Adipose tissue (tissue), 3 donors: Measurements from ENCODE around the gene C1orf174. TPM values are rescaled to one million over a fixed set of nuclear protein-coding genes. Genes with fewer than 3 reads are reported as not detected.

ENCODE experiments used
- H3K27ac ChIP-seq: one replicate; pipeline ENCODE4 v1.5.1; 2013; ENCODE audit warnings: low read depth, low read length
- WGBS, 3 donors: extraction: QIAGEN DNeasy Blood & Tissue Kit; methylation state at CpG; one replicate each; pipeline ENCODE4 v1.1.7; 2013; 5-methylcytosine and 5-hydroxymethylcytosine counted together
- polyA plus RNA-seq, 3 donors: library from polyadenylated mRNA; stranded (reverse); fragments of 200-250 nt; gene quantifications; one replicate each; pipeline ENCODE4 v1.2.3, GENCODE V29; 2013
- donor health status: healthy with polysubstance abuse.
- donor health status: Bipolar disorder and iron deficiency.
- donor health status: healthy.

The C1orf174 gene
- polyA plus RNA-seq, 3 donors = 10.0 to 20.7 (median 10.9) TPM

DNA sequence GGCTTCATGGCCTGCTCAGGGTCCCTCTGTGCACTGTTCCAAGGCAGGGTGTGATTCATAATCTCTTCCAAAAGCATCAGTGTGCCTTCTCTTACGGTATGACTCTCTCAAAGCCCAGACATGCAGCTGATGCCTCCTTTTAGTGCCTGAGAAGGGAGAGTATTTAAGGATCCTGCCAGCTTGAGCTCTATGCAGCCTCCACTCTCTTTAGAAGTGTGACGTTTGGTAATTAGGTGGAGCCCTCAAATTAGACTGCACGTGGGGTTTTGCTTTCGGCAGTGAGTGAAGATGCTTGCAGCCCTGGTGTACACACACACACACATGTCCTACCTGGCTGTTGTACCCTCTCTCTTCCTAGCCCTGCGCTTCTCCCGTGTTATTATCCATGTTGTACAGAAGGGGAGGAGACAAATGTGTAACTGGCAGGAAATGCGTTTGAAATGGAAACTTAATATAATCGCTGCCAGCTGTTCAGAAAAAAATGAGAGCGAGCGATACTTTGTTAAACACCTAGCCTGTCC is 2.6 kb upstream of the C1orf174 start:
- WGBS, 3 donors = 67 to 84% (median 70%) methylated on average over 10 of the region's 10 CpGs
- H3K27ac ChIP-seq = no peak overlapping the region

DNA sequence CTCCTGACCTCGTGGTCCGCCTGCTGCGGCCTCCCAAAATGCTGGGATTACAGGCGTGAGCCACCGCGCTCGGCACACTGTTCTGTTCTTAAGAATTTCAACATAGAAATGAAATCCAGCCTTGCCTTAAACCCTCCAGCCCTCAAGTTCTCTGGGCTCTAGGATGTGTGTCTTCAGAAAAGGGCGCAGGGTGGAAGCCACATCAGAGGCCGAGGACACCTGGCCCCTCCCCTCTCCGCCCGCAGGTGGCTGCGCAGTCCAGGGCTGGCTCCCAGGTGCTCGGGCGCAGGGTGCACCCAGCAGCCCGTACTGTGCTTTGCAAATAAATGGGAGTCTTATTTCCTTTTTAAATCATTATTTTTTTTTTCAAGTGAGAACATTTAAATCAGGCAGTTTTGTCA is 2.0 kb upstream of the C1orf174 start:
- H3K27ac ChIP-seq = no peak overlapping the region
- 91 to 95% (median 94%) methylated on average over 15 of the region's 15 CpGs for WGBS, 3 donors

DNA sequence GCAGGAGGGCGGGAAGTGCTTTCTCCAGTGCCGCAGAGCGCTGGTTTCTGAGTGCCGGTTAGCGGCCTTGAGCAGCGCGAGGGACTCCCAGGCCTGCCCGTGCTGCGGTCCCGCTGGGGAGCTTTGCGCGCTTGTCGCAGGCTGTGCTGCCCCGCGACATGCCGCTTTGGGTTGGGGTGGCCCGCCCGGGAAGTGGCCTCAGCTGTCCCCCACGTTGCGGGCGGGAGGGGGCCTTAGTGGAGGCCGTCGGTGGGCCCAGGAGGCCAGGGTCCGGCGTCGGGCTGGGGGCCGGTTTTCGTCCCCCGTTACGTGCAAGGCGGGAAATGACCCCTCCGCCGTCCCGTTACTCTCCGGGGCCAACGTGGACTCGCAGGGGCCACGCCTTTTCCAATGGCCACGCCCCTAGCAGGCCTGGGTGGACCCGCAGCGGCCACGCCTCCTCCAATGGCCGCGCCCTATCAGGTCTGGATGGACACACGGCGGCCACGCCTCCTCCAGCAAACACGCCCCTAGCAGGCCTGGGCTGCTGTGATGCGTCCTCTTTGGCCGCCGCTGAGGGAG is 977 bp upstream of the C1orf174 start:
- WGBS, 3 donors = 1% methylated on average over 51 of the region's 51 CpGs
- peak overlapping the region; percentile 84 for H3K27ac ChIP-seq

DNA sequence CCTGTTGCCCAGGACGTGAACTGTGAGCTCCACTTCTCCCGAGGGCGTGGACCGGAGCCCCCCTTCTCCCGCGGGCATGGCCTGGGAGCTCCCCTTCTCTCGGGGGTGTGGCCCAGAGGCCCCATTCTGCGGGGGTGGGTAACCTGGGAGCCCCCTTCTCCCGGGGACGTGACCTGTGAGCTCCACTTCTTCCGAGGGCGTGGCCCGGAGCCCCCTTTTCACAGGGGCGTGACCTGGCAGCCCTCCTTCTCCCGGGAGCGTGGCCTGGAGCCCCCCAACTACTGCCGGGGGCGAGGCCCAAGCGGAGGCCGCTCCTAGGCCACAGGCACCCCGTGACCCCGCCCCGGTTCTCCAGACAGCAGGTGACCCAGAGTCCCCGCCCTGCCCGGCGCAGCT is 320 bp downstream of the C1orf174 start:
- H3K27ac ChIP-seq = no peak overlapping the region

DNA sequence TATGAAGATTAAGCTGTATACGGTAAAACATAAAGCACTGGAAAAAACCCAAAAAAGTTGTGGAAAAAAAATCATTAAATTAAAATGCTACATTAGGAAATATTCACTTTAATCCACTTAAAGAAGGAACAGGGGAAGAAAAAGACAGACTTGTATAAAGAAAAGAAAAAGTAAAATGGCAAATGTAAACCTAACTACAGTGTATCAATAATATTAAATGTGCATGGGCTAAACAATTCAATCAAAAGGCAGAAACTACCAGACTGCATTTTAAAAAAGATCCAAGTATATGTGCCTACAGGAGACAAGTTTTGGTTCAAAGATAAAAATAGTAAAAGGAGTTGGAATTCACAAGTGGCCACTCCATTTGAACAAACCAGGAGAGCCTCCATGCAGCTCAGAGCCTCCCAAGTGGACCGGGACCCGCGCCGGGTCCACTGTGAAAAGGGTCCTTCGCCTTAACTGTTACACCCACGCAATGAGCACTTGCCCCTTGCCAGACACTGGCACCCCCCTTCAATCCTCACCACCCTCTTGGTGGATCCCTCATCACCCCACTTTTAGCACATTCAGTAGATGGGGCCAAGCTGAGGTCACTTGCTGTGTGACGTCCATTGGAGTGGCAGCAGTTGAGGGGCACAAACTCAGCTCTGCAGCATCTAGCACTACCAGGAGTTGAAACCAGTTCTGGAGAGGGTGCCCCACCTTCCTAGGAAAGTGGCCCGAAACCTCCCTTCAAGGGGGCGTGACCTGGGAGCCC is 898 bp downstream of the C1orf174 start:
- WGBS, 3 donors = 26 to 44% (median 42%) methylated on average over 10 of the region's 10 CpGs

More for the DNA sequence above, 320 bp downstream of the C1orf174 start:
- WGBS, 3 donors = 0 to 1% (median 1%) methylated on average over 23 to 26 of the region's 26 CpGs

DNA sequence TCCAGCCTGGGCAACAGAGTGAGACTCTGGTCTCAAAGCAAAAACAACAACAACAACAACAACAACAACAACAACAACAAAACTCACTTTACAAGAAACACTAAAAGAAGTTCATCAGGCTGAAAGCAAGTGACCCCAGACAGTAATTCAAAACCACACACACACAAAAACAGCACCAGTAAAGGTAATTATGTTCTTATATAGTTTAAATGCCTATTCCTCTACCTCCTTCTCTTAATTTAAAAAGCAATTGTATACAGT is 1.7 kb downstream of the C1orf174 start:
- no peak overlapping the region for H3K27ac ChIP-seq

More for the DNA sequence above, 898 bp downstream of the C1orf174 start:
- no peak overlapping the region for H3K27ac ChIP-seq

DNA sequence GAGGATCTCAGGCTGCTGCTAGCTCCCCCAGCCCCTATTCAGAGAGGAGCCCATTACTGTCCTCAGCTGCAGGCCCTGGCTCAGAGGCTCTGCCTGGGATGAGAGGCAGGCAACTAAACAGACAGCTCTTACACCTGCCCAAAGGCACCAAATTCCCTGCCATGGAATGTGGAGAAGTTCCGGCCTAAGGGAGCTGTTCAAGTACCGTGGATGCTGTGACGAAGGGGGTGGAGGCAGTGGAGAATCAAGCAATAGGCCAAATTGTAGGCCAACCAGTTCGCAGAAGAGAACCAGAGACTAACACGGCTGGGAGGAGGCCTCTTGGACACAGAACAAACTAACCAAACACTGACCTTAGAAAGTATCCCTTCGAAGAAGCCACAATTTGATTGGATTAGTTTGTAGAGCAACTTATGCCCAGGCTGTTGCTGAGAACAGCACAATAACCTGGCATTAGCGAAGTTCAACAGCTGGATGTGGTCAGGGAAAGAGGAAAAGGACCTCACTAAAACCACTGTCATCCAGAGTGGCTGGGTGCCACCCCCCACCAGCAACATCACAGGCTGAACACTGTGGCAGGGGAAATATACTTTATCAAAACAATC is 3.6 kb downstream of the C1orf174 start:
- WGBS, 3 donors = 91 to 94% (median 92%) methylated on average over 7 of the region's 7 CpGs
- no peak overlapping the region for H3K27ac ChIP-seq

DNA sequence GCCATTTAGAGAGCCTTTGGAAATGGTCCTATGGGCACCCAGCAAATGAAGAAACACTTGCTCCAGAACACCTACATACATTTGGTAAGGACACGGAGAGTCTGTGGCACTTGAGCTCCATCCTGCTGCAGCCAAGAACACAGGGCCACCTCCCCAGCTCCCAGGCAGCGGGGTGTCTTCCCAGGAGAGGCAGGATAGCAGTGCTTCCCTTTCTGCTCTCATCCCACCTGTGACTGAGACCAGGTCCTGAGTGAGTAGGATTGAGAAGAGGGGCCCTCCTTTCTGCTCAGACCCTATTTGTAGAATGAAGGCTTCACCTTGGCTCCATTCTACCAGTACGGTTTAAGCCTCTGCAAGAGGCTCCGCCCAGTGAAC is 4.1 kb downstream of the C1orf174 start:
- H3K27ac ChIP-seq = no peak overlapping the region
- WGBS, 3 donors = 93 to 98% (median 97%) methylated on average over 4 of the region's 4 CpGs

DNA sequence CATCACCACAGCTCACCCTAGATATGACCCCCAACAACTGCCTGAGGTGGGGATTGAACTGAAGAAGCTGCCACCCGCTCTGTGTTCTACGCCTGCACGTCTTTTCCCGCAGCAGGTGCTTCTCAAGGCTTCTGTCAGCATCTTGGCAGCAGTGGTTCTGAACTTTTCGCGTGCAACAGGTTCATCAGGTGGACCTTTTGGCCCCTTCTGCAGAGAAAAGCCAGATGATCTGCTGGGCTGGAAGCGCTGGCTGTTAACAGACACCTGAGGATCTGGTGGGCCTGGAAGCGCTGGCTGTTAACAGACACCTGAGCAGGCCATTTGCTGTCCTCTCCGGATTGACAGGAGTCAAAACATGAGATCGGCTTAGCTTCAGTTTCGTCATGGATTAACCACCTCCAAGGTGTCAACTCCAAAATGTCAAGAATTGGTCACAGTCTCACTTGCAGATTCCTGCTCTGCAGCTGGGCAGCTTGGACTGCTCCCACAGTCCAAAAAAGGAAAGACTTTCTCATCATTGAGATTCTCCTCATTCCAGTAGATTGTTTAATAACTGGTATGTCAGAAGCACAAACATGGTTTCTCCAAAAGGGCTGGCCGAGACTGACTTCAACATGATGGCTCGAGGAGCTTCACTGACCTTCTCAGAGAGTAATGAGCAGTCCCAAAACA is 4.7 kb downstream of the C1orf174 start:
- no peak overlapping the region for H3K27ac ChIP-seq
- 90 to 97% (median 94%) methylated on average over 13 of the region's 13 CpGs for WGBS, 3 donors

DNA sequence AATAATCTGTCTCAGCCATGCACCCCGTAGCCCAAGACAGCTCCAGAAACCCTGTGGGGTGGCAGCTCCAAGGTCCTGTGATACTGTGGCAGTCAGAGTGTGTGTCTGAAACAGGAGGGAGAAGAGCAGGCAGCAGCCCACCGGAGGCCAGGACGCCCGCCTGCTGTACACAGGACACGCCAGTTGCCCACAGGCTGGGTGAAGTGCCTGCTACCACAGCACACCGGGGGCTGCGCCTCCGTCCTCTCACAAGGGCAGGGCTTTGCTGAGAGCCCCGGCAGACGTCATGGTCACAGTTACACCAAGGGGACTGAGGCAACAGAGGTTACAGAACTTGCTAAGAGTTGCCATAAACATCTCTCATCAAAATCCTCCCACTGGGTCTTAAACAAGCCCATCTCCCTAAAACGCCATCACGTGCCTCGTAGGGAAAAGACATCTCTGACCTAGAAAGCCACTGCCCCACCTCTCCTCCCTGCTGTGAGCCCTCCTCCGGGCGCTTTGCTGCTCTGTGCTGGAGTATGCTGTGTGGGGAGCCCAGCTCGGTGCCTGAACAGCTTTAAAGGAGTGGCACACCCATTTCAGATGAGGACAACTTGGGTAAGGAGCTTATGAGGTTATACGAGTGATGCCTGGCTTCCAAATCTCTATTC is 5.3 kb downstream of the C1orf174 start:
- H3K27ac ChIP-seq = no peak overlapping the region
- WGBS, 3 donors = 93 to 95% (median 93%) methylated on average over 17 of the region's 17 CpGs

DNA sequence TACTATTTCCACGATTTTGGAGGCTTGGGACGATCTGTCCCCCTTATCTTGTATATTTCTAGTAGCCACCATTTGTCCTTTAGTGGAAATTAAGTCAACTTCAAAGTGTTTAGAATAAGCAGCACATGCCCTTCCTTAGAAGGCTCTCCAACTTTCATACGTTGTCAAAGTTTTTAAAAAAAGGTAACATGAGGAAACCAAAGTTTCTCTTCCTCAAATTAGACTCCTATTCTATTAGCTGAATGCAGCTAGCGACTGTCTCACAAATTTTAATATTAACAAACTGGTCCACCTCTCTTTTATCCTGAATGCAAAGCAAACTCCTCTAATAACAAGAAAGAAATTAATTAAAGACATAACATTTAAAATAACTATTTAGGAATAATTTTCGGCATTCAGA is 6.9 kb downstream of the C1orf174 start:
- no peak overlapping the region for H3K27ac ChIP-seq
- WGBS, 3 donors = 80 to 83% (median 82%) methylated on average over 5 of the region's 5 CpGs

DNA sequence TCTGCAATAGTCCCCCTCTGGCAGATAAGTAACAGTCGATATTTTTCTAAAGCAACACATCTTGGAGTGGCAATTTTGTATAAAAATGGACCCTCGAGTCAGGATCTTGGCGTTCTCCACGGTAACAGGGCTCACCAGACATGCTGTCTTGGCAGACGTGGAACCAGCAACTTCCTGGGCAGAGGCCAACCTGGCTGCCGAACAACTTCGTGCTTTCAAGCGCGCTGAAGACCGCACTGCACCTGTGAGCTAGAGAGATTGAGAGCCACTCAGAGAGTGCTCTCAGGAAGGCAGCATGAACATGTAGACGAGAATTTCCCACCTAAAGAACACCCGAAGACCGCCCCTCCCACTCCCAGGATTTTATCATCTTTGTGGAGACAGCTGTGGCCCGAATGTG is 7.3 kb downstream of the C1orf174 start:
- 73 to 83% (median 76%) methylated on average over 14 of the region's 14 CpGs for WGBS, 3 donors
- H3K27ac ChIP-seq = no peak overlapping the region

DNA sequence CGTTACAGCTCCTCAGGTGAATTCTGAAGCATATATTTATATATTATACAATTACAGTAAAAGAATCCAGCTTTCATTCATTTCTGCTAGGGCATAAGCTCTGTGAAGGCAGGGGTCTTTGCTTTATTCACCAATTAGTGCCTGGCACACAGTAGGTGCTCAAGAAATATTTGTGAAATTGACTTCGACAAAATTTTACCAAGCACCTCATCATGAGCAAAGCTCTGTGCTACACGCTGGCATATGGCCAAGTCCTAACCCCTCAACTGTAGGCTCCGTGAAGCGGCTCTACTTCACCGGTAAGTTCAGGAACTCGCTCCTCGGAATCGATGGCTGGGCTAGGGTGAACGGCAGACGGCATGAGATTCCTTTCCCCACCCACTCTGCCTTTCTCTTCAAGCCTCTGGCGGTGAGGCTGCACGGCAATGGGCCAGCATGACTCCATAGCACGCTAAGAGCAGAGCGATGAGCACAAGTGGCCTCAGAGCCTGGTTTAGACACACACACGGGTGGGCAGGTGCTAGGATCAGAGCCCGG is 8.7 kb downstream of the C1orf174 start:
- H3K27ac ChIP-seq = no peak overlapping the region
- WGBS, 3 donors = 78 to 90% (median 83%) methylated on average over 17 of the region's 17 CpGs

DNA sequence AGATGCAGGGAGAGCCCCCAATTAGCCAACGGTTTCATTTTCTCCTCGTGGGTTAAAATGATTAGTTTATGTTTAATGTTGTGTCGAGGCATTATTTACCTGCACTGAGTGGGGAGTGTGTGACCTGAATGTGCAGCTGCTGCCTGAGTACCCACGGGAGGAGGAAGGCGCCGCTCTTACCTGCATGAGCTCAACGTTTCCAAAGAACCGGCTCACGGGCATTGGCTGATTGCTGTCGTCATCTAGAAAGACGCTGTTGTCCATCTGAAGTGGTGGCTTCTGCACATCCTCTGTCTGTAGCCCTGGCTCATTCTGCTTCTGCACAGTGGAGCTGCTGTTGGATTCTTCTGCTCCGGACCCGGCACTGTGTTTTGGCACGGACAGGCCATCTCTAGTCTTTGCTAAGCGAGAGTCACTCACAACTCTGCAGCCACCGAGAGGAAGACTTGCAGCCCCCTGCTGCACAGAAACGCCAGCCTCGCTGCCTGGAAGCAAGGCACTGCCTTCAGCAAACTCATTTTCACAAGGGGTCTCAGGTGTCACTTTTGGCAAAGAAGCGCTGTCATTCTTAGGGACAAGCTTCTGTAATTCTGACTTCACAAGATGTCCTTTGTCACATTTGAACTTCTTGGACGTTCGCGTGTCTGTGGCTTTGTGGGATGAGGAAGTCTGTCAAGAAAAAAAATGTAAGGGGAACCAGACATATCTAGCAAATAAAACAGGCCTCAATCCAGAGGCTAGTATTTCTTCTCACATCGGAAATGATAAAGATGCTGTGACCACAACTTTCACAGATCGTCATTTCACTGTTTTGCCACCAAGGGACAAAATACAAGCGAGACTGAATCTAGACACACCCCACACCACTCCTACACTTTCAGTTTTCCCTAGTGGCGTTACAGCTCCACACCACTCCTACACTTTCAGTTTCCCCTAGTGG is 9.4 kb downstream of the C1orf174 start:
- H3K27ac ChIP-seq = no peak overlapping the region
- 67 to 78% (median 74%) methylated on average over 26 of the region's 26 CpGs for WGBS, 3 donors

DNA sequence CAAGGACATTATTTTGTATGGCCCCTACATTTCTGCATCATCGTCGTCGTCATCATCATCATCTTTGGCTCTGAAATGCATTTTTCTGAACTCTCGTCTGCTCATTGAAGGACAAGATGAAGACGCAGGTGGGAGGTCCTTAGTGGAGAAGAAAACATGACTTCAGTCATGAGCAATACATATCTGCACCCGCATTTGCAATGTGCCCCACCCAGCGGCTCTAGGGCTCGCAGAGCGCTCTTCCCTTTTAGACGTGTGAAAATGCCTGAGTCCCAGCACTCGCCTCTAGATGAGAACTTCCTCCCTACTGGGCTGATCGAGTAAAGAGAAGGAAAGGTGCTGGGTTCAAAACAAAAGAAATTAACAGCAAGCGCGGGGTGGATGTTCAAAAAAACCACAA is 10.1 kb downstream of the C1orf174 start:
- WGBS, 3 donors = 86 to 93% (median 86%) methylated on average over 14 of the region's 14 CpGs
- no peak overlapping the region for H3K27ac ChIP-seq

DNA sequence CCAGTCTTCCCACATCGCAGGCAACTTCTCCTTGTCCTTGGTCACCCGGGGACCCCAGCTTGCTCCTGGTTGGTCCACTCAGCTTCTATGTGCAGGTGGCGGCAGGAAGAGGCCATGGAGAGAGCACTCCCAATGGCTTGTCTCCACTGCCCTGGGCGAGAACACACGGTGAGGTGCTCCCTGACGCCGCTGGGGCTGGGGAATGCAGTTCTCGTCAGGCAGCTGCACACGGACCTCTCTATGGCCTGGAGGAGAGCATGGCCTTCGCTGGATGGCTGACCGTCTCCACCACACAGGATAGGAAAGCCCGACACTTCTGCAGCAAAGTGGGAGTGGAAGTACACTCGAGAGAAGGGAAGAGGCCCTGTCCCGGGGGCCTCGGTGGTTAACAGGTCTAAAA is 11.8 kb downstream of the C1orf174 start:
- 89 to 93% (median 91%) methylated on average over 15 of the region's 15 CpGs for WGBS, 3 donors
- H3K27ac ChIP-seq = no peak overlapping the region

DNA sequence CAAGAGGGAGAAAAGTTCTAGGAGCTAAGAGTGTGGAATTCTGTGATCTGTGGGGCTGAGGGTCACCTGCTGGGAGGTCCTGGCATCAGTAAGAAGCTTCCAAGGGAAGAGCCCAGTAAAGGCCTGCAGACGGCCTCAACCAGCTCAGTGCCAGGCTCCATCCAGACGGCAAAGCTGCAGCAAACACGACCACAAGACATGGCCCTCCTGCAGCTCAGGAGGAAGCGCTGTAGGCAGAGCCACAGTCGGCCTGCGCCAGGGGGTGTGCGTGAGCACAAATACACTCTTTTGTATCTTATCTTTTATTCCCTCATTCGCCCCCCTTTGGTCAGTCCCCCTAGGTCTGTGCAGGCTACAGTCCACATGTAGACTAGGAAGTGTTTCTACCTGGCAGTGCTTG is 13.4 kb downstream of the C1orf174 start:
- WGBS, 3 donors = 83 to 88% (median 88%) methylated on average over 8 of the region's 8 CpGs
- no peak overlapping the region for H3K27ac ChIP-seq
